Hematopoietic multipotent progenitor cell treated with erythropoietin and hydrocortisone succinate and interleukin-3 and kit ligand, for 15 days (in vitro differentiated cells): ENCODE data around the gene CCDC171.

Experiments
- DNase-seq: peaks from one replicate; pipeline ENCODE4 v3.0.0-alpha.2; 2015; ENCODE audit warnings: low spot score

Gene CCDC171

DNA sequence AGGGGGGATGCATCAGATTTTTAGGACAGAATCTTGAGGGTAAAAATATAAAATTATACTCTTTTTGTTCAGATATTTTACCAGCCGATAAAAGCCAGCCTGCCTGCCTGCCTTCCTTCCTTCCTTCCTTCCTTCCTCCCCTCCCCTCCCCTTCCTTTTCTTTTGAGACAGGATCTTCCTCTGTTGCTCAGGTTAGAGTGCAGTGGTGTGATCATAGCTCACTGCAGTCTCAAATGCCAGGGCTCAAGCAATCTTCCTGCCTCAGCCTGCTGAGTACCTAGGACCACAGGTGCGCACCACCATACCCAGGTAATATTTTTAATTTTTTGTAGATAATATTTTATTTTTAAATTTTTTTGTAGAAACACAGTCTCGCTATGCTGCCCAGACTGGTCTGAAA, 330.0 kb downstream of the CCDC171 start:
- no peak for DNase-seq

DNA sequence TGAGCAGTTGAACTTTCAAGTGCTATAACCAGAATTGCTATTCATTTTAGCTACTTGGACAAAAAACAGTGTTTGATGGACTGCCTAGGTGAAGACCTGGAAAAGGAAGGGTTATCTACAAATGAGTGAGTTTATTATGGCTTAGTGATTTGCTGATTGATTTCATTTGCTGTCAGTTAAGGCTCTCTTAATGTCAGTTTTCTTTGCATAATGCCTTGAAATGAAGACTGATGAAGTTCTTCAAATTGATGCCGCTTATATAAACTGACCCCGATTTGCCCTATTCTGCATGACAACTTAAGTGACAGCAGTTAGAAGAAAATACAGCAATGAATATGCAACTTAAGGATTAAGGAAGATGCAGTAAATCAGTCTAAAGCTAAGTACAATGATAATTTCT, 332.6 kb downstream of the CCDC171 start:
- no peak for DNase-seq

DNA sequence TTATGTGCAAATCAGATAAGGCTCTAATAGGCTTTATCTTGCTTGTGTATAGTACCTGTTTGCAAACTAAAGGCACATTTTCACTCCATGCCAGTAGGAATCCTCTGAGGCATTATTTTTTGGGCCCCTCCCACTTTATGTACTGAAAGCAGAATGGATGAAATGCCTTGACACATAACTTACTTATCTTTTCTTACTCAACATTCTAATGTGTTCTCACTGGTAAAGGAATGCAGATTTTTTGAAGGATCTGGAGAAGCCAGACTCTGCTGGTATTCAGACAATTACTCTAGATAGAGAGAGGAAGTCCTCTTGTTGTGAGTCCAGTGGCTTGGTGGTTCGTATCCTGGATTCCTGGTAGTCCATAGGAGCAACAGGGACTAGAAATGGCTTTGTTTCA, 336.7 kb downstream of the CCDC171 start:
- no peak for DNase-seq

DNA sequence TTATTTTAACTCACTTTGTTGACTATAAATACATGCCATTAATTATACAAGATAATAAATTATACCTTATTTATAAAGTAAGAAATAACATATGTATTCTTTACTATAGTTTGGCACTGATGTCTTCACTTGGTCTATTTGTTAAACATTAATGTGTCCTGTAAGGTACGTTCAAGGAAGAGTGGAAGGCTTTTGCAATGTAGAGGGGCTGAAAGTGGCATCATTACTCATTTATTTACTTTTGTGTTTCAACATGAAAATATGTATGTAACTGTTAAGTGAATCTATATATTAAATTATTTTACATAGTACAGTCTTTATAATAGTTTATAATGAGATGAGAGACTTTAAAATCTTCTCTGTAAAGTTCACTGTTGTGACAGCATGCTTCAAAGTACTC, 348.7 kb downstream of the CCDC171 start:
- DNase-seq = no peak

DNA sequence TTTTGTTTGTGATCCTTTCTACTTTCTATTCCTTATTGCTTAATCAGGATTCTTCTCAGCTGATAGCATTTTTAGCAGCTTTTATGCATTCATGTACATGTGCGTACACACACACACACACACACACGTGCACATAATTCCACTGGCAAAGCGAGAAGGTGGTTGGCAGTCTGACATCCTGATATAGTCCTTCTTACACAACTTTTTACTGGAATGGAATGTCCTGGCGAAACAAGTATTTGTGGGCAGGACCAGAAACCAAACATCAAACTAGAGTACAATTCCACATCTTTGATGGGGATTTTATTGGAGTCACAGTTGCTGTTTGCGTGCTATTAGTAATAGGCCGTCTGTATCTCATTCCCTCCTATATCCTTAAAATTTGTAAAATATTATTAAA, 356.5 kb downstream of the CCDC171 start:
- DNase-seq = no peak

DNA sequence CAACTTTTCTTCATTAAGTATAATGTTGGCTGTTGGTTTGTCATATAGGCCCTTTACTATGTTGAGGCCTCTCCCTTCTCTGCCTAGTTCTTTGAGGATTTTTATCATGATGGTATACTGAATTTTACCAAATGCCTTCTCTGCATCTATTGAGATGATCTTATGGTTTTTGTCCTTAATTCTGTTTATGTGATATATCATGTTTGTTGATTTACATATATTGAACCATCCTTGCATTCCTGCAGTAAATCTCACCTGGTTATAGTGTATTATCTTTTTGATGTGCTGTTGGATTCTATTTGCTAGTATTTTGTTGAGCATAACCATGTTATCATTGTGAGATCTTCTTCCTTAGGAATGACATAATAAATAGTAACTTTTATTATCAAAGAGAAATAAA, 362.9 kb downstream of the CCDC171 start:
- no peak for DNase-seq

DNA sequence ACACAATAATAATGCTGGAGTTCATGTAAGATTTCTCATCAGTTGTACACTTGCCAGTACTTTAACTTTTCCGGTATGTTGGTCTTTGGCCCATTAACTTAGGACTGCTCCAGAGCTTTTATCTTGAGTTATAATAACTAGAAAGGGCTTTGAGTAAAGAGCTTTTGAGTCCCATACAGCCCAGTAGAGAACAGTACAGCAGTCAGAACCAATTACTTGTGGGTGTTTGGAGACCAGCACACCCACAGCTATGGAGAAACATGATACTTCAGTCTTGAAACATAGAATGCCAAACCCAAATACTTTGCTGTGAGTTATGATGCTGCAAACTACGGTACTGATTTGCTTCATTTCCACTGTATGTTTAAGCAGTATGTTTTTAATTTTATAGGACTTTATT, 374.3 kb downstream of the CCDC171 start:
- no peak for DNase-seq

DNA sequence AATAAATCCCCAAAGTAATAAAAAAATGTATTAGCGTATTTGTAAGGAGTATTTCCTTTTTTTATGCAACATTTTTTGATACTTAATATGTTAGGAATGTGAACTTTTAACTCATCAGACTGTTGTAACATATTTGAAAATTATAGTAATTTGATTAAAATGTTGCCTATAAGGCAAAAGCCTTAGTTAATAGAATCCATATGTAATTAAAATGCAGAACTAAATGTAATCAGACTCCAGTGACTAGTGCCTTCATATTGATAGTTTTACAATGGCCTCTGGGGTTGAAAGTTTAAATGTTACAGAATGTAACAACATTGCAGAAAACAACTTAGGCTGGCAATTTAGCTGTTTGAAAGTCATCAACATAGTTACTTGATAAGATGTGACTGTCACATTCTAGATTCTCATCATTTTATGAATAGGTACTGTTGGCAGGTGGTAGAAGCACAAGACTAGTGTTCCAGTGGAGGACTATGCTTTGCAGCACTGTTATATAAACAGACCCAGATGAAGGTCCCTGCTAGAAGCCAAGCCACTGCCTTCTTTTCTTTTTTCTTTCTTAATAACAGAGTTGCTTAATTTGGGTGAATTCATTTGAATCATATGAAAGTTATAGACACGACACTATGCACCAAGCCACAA, 382.9 kb downstream of the CCDC171 start:
- DNase-seq = no peak

DNA sequence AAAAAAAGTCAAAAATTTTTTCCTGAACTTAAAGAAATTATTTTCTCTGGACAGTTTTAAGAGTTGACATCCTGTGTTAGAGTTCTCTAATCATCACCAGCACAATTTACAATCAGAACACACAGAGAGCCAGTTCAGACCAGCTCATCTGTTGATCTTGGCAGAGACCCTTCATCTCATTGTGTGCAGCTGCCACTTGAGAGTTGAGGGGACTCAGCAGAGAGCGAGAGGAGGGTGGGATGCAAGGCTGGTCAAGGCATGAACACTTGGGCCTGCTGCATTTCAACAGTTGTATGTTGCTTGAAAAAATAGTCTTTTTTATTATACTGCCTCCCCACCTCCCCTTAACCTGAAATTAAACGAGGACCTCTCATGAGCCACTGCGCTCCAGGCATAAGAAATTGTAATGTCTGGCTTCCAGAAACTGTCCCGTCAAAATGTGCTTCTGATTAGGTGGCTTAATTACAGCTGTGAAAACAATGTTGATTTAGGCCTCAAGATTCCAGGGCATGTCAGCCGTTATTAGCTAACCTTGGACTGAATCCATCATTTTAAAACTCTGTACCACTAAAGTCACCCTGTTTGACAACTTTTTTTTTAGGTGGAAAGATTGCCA, 383.6 kb downstream of the CCDC171 start:
- no peak for DNase-seq

DNA sequence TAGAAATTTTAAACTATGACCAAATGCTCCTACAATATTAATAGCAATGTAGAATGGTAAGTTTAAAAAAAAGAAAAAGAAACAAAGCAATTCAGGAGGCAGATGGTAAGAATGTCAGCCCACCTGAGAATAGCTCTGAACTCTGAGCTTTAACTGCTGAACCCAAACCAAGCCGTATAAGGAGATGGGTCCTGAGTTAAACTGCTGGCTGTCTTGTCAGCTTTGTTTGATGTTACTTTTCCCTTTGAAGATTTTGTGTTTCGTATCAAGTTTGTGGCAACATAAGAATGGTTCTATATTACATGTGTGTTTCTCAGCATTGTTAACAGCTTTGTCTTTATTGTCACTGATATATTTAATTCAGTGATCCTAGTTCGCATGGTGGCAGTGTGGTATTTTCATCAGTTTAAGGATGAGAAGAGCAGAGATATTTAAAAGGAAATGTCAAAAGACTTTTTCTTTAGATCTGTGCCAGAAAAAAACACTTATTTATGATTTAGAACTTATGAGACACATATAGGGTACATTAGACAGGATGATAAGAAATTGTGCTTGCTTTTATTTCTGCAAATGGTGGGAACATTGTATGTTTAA, 390.1 kb downstream of the CCDC171 start:
- DNase-seq = no peak

DNA sequence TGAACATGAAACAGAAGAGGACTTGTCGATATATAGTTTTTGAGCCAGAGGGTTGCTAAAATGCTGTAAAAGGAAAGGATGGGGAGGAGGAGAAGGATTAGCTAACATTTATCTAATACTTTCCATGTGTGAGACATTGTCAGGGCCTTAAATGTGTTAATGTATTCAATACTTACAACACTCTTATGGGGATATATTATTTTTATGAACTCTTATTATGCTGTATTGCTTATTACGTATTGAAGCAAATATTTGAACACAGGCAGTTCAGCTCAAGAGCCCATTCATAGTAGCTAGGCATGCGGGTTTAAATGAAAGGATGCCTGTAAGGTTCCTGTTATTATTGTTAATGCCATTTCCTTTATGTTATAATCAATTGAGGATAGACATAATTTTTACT, 391.5 kb downstream of the CCDC171 start:
- no peak for DNase-seq

DNA sequence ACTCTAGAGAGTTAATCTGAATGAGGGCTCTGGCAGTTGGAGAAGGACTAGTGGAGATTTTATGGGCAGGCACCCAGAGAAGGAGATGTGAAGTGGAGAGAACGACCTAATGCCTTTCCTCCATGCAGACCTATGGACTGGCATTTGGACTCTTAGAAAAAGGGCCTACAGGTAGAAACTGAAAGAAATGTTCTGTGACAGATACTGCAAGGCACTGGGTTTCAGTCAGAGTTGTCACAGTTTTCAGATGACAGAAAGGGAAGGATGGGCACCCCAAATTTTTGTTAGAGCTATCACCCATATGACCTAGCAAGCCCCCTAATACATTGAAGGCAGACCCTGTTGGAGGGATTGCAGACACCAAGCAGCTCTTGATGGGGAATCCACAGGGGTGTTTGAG, 406.8 kb downstream of the CCDC171 start:
- no peak for DNase-seq

DNA sequence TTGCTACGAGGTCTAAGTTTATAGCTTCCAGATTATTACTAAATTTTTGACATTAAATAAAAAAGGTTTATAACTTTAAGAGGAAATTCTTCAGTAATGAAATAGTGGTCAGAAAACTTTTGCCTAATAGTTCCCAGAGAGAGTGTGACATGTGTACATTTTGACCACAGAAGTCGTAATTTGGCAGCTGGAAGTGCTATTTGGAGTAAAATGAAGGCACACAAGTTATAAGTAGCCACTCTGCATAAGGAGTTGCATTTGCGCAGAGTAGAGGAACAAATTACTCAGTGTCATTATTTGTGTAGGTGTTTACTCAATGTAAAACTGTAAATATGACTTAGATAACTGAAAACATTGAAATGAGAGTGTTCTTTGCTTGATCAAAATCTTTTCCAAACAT, 408.4 kb downstream of the CCDC171 start:
- no peak for DNase-seq

DNA sequence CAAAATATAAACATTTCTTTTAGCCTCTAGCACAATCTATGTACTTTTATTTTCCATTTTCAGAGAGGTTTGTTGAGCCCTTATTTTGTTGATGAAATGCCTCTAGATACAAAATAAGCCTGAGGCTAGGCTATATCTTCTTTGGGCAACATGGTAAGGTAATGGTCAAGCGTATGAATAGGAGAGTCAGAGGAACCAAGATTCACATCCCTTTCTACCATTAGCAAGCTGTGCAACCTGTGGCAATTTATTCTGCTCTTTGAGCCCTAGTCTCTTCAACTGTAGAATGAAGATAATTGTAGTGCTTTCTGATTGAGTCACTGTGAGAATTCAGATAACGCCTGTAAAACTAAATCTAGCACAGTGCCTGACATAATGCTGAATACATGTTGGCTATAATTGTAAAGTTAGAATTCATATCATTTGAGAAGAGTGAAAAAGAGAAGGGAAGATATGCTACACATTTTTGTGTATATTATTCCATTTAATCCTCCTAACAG, 412.5 kb downstream of the CCDC171 start:
- DNase-seq = no peak

DNA sequence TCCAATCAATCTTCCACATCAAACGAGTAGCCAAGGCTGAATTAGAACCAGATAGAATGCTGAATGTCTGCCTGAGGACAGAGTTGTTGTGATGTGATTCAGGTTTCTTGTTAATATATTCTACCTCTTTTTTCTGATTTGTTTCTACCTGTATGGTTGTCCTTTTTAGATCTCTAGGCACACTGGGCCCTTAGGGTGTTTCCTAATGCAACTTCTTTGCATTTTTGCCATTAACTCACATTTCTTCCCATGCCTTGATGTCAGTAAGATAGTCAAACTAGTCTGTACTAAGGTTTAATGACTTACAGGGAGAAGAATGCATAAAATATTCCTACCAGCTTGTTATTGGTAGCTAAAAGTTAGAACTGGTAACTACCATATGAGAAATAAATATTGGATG, 413.6 kb downstream of the CCDC171 start:
- no peak for DNase-seq

DNA sequence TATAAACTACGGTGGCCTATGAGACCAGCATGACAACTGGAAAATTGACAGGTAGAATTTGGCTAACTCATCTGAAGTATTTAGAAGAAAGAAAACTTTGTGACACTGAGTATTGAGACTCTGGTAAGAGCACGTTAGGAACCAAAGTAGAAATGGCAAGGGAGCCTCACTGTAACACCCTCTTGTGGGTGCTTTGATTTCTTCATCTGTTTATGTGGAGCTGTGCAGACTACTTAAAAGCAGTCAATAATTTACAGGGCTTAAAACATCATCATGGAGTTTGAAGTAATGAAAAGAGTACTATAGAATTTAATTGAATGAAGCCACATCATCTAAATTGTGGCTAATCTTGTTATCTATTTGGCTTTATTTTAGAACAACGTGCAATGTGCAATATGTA, 414.2 kb downstream of the CCDC171 start:
- DNase-seq = no peak

DNA sequence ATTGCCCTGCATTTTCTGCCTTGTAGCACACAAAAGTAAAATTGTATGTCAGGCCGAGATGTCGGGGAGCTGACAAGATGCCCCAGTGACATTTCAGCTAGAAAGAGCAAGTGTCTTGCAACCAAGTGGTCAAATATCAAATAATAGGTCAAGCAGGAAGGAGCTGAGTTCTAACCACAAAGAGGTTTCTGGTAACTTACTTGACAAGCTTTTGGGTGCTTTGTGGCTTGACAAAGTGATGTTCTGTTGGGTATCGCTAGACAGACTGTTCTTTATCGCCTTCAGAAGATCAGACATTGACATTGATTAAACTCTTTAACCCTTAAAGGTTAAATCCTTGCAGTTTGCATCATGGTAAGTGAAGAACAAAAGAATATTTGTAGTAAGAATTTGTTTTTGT, 419.9 kb downstream of the CCDC171 start:
- DNase-seq = no peak

DNA sequence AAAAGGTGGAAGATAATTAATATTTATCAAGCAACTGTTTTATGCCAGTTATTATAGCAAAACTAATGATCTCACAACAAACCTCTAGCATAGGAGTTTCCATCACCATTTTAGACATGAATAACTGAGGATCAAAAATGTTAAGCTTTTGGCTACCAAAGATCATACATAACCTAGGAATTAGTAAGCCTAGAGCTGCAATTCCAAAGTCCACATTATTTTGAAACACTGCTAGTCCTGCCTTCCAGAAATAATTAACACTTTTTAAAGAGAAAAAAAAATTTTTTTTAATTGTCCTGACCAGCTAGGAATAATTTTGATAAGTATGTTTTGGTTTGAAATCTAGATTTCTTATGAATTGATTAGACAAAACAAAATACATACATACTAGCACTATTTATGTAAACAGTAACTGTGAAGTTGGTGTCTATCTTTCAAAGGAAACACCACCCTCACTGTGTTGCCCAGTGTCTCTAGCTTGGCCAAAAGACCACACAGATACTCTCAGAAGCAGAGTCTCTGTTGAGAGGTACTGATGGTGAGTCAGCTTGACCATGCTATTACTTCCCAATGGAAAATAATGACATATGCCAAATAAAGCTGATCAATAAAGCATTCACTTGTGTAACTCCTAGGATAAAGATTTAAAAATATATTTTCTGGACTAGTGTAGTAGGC, 422.4 kb downstream of the CCDC171 start:
- DNase-seq = no peak

DNA sequence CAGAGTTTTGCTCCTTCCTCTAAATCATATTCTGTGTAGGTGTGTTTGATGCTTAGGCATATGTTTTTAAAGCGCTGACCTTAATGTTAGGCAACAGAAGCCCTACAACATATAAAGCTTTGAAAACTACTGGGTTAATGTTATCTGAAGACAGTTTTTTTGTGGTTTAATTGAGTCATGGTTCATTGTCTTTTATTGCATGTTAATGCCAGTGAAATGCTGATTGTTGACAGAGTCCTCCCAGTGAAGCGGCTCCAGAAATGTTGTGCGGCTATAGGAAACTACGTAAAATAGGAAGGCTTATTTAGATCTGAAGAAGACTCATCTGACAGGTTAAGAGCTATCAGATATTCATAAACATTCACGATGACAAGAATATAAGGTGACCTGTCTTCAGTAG, 424.6 kb downstream of the CCDC171 start:
- no peak for DNase-seq

DNA sequence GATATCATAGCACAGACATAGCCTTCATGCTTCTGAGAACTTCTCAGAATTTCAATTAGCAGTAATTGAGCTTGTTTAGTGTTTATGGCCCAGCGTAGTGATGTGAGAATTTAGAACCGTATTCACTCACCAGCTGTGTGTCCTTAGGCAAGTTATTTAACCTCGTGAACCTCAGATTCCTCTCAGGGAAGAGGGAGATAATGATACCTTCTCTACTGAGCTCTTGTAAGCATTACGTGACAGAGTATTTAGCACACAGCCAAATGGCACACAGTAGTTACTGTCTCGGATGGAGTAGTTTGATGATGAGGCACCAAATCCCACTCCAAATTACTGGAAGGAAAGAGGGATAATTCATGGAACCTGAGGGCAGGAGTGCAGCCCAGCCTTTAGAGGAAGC, 429.3 kb downstream of the CCDC171 start:
- no peak for DNase-seq

DNA sequence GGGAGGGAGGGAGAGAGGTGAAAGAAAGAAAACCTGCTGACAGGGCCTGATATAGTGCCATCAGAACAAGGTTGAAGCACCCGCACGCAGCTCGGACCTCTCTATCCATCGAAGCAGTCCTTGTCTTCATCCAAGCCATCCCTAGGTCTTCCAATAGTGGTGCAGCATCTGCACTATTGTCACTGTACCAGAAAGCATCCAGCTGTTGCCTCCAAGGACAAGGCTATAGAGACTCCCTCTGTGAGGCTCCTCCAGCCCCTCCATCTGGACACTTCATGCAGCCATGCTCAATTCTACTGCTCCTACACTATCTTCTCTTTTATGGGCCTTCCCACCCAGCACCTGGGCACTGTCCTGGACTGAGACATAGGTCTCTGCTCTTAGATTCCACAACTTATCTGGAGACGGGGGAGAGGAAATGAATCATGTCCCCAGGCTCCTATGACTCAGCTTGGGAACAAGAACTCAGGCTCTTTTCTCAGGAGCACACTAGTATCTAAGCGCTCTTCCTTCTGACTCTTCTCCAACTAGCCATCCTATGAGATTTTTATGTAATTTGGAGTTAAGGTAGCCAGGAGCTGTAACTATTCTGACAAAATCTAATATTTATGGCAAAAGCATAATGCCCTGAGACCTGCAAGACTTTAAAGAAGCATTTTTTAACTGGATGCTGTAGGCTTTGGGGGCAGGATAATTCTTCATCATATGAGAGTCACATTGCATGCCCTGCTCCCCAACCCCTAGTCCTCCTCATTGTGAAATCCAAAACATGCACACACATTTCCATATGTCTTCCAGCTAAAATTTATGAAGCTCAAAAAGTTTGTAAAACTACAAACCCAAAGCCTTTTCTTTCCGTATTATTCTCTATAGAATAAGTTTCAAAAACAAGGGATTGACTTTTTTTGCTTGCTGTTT, 446.8 kb downstream of the CCDC171 start:
- no peak for DNase-seq

DNA sequence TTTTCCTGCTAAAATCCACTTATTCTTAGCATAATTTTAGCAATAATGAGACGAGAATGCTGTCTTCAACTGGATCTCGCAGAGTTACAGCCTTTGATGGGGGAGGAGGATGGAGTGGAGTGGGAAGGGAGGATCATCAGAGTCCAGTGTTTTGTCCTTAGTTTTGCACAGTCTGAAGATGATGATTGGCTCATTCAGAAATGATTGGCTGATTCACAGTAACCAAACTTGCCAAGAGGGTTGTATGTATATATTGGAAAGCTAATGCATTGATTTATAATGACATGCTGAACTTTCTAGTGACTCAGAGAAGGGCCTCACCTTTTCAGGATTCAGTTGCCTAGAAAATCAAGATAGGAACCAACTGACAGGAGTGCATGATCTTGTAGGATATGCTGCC, 448.0 kb downstream of the CCDC171 start:
- DNase-seq = no peak
